GM12878 (cell line): ENCODE results near the gene CFAP53. TPM values are rescaled to one million over a fixed set of nuclear protein-coding genes. Genes with fewer than 3 reads are reported as not detected.

ENCODE experiments used
- ATAC-seq: fragments of 200-7000 bp; cut with Tn5 transposase; 3 replicates; pipeline ENCODE4 v1.9.1; 2020; ENCODE audit warnings: mild to moderate bottlenecking, moderate library complexity
- BruUV-seq: library from RNA; stranded (reverse); fragments of 400-500 nt; replicated peaks from 2 replicates; lab custom pipeline; 2021; lab: Mats Ljungman, UMichigan
- CTCF ChIA-PET: fragments of 300-600 bp; sonication (Branson Sonifier 250); formaldehyde crosslinking; extraction: SDS; loops from one replicate; lab custom pipeline; 2021; ENCODE audit warnings: inconsistent platforms; lab: Yijun Ruan, JAX
- POLR2A ChIA-PET: fragments of 350-600 bp; formaldehyde crosslinking; extraction: SDS; loops from one replicate; lab custom pipeline; 2021; ENCODE audit warnings: inconsistent platforms; lab: Charles Lee
- RAD21 ChIA-PET: fragments of 300-600 bp; sonication (Branson Sonifier 250); formaldehyde crosslinking; loops from one replicate; lab custom pipeline; 2023; ENCODE audit warnings: antibody characterized with exemption; ENCODE audit not compliant: unreplicated experiment; lab: Charles Lee
- SMC1A ChIA-PET: fragments of 300-600 bp; sonication (Branson Sonifier 250); formaldehyde crosslinking; loops from one replicate; lab custom pipeline; 2023; ENCODE audit not compliant: unreplicated experiment, uncharacterized antibody; lab: Charles Lee
- DNase-seq: peaks from one replicate; pipeline ENCODE4 v3.0.0-alpha.2; 2011; ENCODE audit warnings: low read depth, low spot score
- FAIRE-seq: peaks from 3 replicates; lab custom pipeline; 2011; peaks lifted over from hg19 to GRCh38; lab: Jason Lieb, UNC
- H2AFZ ChIP-seq: 2 replicates; pipeline ENCODE4 v1.6.0; 2011; ENCODE audit warnings: low read depth, low read length, control low read depth; ENCODE audit not compliant: control insufficient read depth
- H3K27ac ChIP-seq: 2 replicates; pipeline ENCODE4 v1.5.1; 2011; ENCODE audit warnings: control low read depth; ENCODE audit not compliant: control insufficient read depth, insufficient read depth
- H3K27me3 ChIP-seq, 2 experiments: replicated peaks in 1 of 2; 2 replicates each; pipeline versions ENCODE4 v1.6.0 to v1.6.1; 2011; ENCODE audit warnings: low read length in 1 of 2; ENCODE audit not compliant: control insufficient read depth in 2 of 2, insufficient read depth in 2 of 2
- H3K36me3 ChIP-seq, 2 experiments: 2 replicates each; pipeline ENCODE4 v1.5.1; 2011; ENCODE audit warnings: low read length in 1 of 2; ENCODE audit not compliant: control insufficient read depth in 2 of 2, insufficient read depth in 2 of 2
- H3K4me1 ChIP-seq: 2 replicates; pipeline ENCODE4 v1.6.1; 2011; ENCODE audit warnings: mild to moderate bottlenecking, low read length, moderate library complexity, mixed read lengths; ENCODE audit not compliant: control insufficient read depth, insufficient read depth
- H3K4me2 ChIP-seq: 2 replicates; pipeline ENCODE4 v1.6.0; 2011; ENCODE audit warnings: control low read depth; ENCODE audit not compliant: control insufficient read depth, insufficient read depth
- H3K4me3 ChIP-seq: fragments of 200-600 bp; sonication (generic); 2 replicates; pipeline ENCODE4 v1.5.1; 2016
- H3K79me2 ChIP-seq: 2 replicates; pipeline ENCODE4 v1.6.0; 2011; ENCODE audit warnings: low read length; ENCODE audit not compliant: control insufficient read depth, insufficient read depth
- H3K9ac ChIP-seq: 2 replicates; pipeline ENCODE4 v1.8.0; 2011; ENCODE audit warnings: low read length, control low read depth, mixed read lengths; ENCODE audit not compliant: control insufficient read depth, insufficient read depth
- H3K9me3 ChIP-seq: replicated peaks from 3 replicates; pipeline ENCODE4 v1.5.1; 2011; ENCODE audit warnings: mild to moderate bottlenecking, low read length; ENCODE audit not compliant: control insufficient read depth, insufficient read depth
- H4K20me1 ChIP-seq: 2 replicates; pipeline ENCODE4 v1.6.0; 2011; ENCODE audit not compliant: control insufficient read depth, insufficient read depth
- BCL3 ChIP-seq: IDR thresholded peaks from 2 replicates; pipeline ENCODE4 v1.6.1; 2011; ENCODE audit warnings: borderline replicate concordance, low read depth, mild to moderate bottlenecking, moderate library complexity, low read length; ENCODE audit not compliant: insufficient read depth, poor library complexity, severe bottlenecking
- CHD1 ChIP-seq: IDR thresholded peaks from 2 replicates; pipeline ENCODE4 v1.6.1; 2012; ENCODE audit warnings: low read depth, low read length, improper control_type of control experiment
- EGR1 ChIP-seq, 2 experiments: IDR thresholded peaks; 1 replicate in 1 of 2; 2 replicates in 1 of 2; pipeline ENCODE4 v1.6.1; 2011 to 2012; ENCODE audit warnings: low read depth in 2 of 2, low read length in 2 of 2, borderline replicate concordance in 1 of 2, mild to moderate bottlenecking in 1 of 2, moderate library complexity in 1 of 2
- EZH2 ChIP-seq: IDR thresholded peaks from 2 replicates; pipeline ENCODE4 v1.6.1; 2012; ENCODE audit warnings: low read depth, mild to moderate bottlenecking, control low read depth, inconsistent platforms, low read length, borderline replicate concordance; ENCODE audit not compliant: control insufficient read depth
- FOXK2 ChIP-seq: fragments of 450-650 bp; IDR thresholded peaks from 2 replicates; pipeline ENCODE4 v1.6.1; 2017; ENCODE audit warnings: mild to moderate bottlenecking, moderate library complexity
- MTA3 ChIP-seq: IDR thresholded peaks from 2 replicates; pipeline ENCODE4 v1.6.1; 2012; ENCODE audit warnings: low read length, inconsistent platforms, borderline replicate concordance
- NBN ChIP-seq: fragments of 450-650 bp; IDR thresholded peaks from 2 replicates; pipeline ENCODE4 v1.6.1; 2016
- NR2F1 ChIP-seq: fragments of 450-650 bp; conservative IDR thresholded peaks from 2 replicates; pipeline ENCODE4 v1.6.1; 2017; ENCODE audit warnings: mild to moderate bottlenecking
- PAX5 ChIP-seq: IDR thresholded peaks from 2 replicates; pipeline ENCODE4 v1.6.1; 2011; ENCODE audit warnings: low read depth, low read length, borderline replicate concordance
- POLR2AphosphoS2 ChIP-seq: IDR thresholded peaks from 2 replicates; pipeline ENCODE4 v1.6.1; 2011; ENCODE audit warnings: low read depth, mild to moderate bottlenecking, low read length, improper control_type of control experiment, moderate library complexity
- RBBP5 ChIP-seq: fragments of 200-600 bp; sonication (generic); conservative IDR thresholded peaks from 2 replicates; pipeline ENCODE4 v1.6.1; 2016
- SKIL ChIP-seq: fragments of 450-650 bp; IDR thresholded peaks from 2 replicates; pipeline ENCODE4 v1.6.1; 2017; ENCODE audit warnings: mild to moderate bottlenecking, low read depth, inconsistent platforms; ENCODE audit not compliant: poor library complexity, severe bottlenecking
- SMC3 ChIP-seq: IDR thresholded peaks from 2 replicates; pipeline ENCODE4 v1.6.1; 2011; ENCODE audit warnings: low read length, improper control_type of control experiment, borderline replicate concordance
- SP1 ChIP-seq: IDR thresholded peaks from one replicate; pipeline ENCODE4 v1.6.1; 2011; ENCODE audit warnings: low read depth, low read length
- TCF3 ChIP-seq: IDR thresholded peaks from 2 replicates; pipeline ENCODE4 v1.6.1; 2012; ENCODE audit warnings: low read depth, mild to moderate bottlenecking, low read length, borderline replicate concordance; ENCODE audit not compliant: insufficient read depth
- ZBED1 ChIP-seq: IDR thresholded peaks from 2 replicates; pipeline ENCODE4 v1.6.1; 2016; ENCODE audit warnings: borderline replicate concordance
- ZNF384 ChIP-seq: IDR thresholded peaks from 2 replicates; pipeline ENCODE4 v1.6.1; 2012; ENCODE audit warnings: low read depth, mild to moderate bottlenecking, low read length, improper control_type of control experiment, borderline replicate concordance
- ZSCAN29 ChIP-seq: fragments of 450-650 bp; IDR thresholded peaks from 2 replicates; pipeline ENCODE4 v1.6.1; 2017; ENCODE audit warnings: mild to moderate bottlenecking, moderate library complexity
- WGBS: methylation state at CpG from one replicate; pipeline ENCODE4 v1.1.6; 2016; ENCODE audit warnings: low lambda C conversion rate; ENCODE audit not compliant: insufficient replicate concordance, insufficient coverage; ENCODE audit errors: missing lambda C conversion rate; 5-methylcytosine and 5-hydroxymethylcytosine counted together
- in situ Hi-C: fragments of 300-500 bp; cut with MboI; formaldehyde crosslinking; loops from 9 replicates; pipeline ENCODE4 v1.14.3; 2018; ENCODE audit warnings: mixed read lengths
- intact Hi-C: fragments of 100-400 bp; cut with micrococcal nuclease; formaldehyde crosslinking; loops from one replicate; pipeline ENCODE4 v1.14.2; 2022; ENCODE audit not compliant: unreplicated experiment
- polyA plus RNA-seq, 11 experiments: library from polyadenylated mRNA; depleted of rRNA in 4 of 11; unstranded in 6 of 11; stranded (reverse) in 5 of 11; fragments of >200 nt; fragmentation: Nextera tagmentation in 4 of 11; fragmentation: Illumina TruSeq in 1 of 11; extraction: Ambion mirVana in 4 of 11; extraction: Trizol in 1 of 11; gene quantifications; 1 replicate in 1 of 11; 2 replicates in 10 of 11; pipeline versions ENCODE4 v1.2.1 to v1.2.3, GENCODE V29; 2011 to 2016; ENCODE audit warnings: inconsistent platforms in 2 of 11, missing spikeins in 2 of 11, low read depth in 1 of 11
- total RNA-seq, 4 experiments: library from RNA; depleted of rRNA in 3 of 4; stranded (reverse); fragments of >200 nt in 3 of 4; fragmentation: Illumina TruSeq in 1 of 4; extraction: Trizol in 1 of 4; gene quantifications; 2 replicates each; pipeline versions ENCODE4 v1.2.1 to v1.2.3, GENCODE V29; 2013 to 2021

Gene CFAP53
- total and polyA plus RNA-seq, 10 of the 15 experiments (the other 5 are each of a cell fraction or from before 2014, with no cell fraction given): 0.05 to 0.31 (median 0.12) TPM; not detected in 1

DNA sequence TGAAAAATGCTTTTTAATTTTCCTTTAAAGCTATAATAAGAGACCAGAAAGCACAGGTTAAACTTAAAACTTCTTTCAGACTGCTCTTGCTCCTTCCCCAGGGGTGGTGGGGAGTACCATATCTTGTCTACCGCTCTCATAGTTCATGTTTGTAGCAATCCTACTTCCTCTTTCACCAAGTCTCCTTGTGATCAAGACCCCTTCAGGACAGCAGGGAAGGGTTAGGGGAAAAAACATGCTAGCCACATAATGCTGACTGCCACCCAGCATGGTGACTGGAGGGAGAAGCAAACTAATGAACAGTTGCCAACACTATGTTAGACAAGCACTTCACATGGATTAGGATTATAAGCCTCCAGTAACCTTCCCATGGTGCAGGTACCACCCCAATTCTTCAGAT is 79.9 kb downstream of the CFAP53 start (continued):
- TF ChIP-seq SP1 (no peak), EGR1 (IDR thresholded peaks at IDR 0.05; ENCODE audit: borderline replicate concordance in 1 of 2, low read depth in 2 of 2, low read length in 2 of 2) (no peak), MTA3 (no peak), RBBP5 (no peak), ZNF384 (no peak), NBN (0 out of 2 replicates have a peak, but pooled peaks have one; percentile 28)

- Histone ChIP-seq H3K36me3 (no peaks in the 10 kb centered on the region), H3K27ac (no peak overlapping the region), H3K4me3 (no peak overlapping the region), H3K27me3 (0 out of 4 replicates have a peak, but pooled peaks cover 0 to 2% of the 10 kb centered on the region in 2 experiments), H3K4me2 (no peak overlapping the region), H3K4me1 (no peaks in the 10 kb centered on the region), H3K9me3 (no peaks in the 10 kb centered on the region; the same call in 2 of the 3 replicates), H2AFZ (no peak overlapping the region), H3K9ac (no peak overlapping the region), H4K20me1 (no peaks in the 10 kb centered on the region), H3K79me2 (no peaks in the 10 kb centered on the region)
- intact Hi-C loops (loop anchor here (10.0 kb wide), 1 partner anchor 49 kb away; no protein-coding TSS in a partner anchor), in situ Hi-C loops (no loop called here)
- POLR2A ChIA-PET: interaction anchor here (0.6 to 1.5 kb wide), 5 partner anchors 8 to 128 kb away, joined by 3 to 7 read pairs (median 4); no protein-coding TSS in a partner anchor
- FAIRE-seq (no peak), DNase-seq (no peak), ATAC-seq (peak; percentile 50; the same call in 2 of the 3 replicates)
- SMC1A ChIA-PET: interaction anchor here (0.7 to 13.1 kb wide), 9 partner anchors 8 to 170 kb away, joined by 3 to 107 read pairs (median 3); no protein-coding TSS in a partner anchor
- RAD21 ChIA-PET: interaction anchor here (0.6 to 1.9 kb wide), 8 partner anchors 9 to 1065 kb away, joined by 3 to 12 read pairs (median 3); partner anchors contain the start of gene MYO5B
- 58% methylated on average over 5 of the region's 5 CpGs for WGBS
- BruUV-seq: no TSS peak
- CTCF ChIA-PET: interaction anchor here (0.6 to 2.6 kb wide), 6 partner anchors 9 to 244 kb away, joined by 3 to 12 read pairs (median 4); no protein-coding TSS in a partner anchor
- no peak for TF ChIP-seq CHD1
- no peak for TF ChIP-seq ZSCAN29
- TF ChIP-seq TCF3: no peak
- no peak for TF ChIP-seq RBBP5
- TF ChIP-seq BCL3: no peak
- TF ChIP-seq SKIL: no peak
- TF ChIP-seq POLR2AphosphoS2: no peak
- no peak for TF ChIP-seq EZH2
- TF ChIP-seq ZBED1: no peak
- TF ChIP-seq PAX5: no peak
- TF ChIP-seq NR2F1: no peak
- no peak for TF ChIP-seq FOXK2
- no peak for TF ChIP-seq SMC3
- TF ChIP-seq MTA3: no peak
These were observed 82.7 kb downstream of the CFAP53 start for GRCh38 chr18:50183556-50183955.
